ACC112 (cell line): ENCODE measurements around the gene ABHD3.
"Not testable (repeated sequence)": the region's sequence is repeated elsewhere in the genome, so short reads cannot be mapped to it uniquely, and the experiment has no call there.

Experiments
- H2AFZ ChIP-seq: fragments of 200-600 bp; sonication (generic); one replicate; pipeline ENCODE4 v1.6.0; 2017; ENCODE audit warnings: antibody characterized with exemption, low read length; ENCODE audit not compliant: unreplicated experiment
- H3K27ac ChIP-seq: fragments of 200-600 bp; sonication (generic); 2 replicates; pipeline ENCODE4 v1.5.1; 2014; ENCODE audit warnings: low read depth, mild to moderate bottlenecking, antibody characterized with exemption, low read length, moderate library complexity
- H3K27me3 ChIP-seq: fragments of 200-600 bp; sonication (generic); 2 replicates; pipeline ENCODE4 v1.6.1; 2014; ENCODE audit warnings: mild to moderate bottlenecking, antibody characterized with exemption, low read length, moderate library complexity, mixed read lengths; ENCODE audit not compliant: insufficient read depth
- H3K36me3 ChIP-seq: fragments of 200-600 bp; sonication (generic); 2 replicates; pipeline ENCODE4 v1.6.1; 2016; ENCODE audit warnings: mild to moderate bottlenecking, antibody characterized with exemption, low read length, moderate library complexity, mixed read lengths; ENCODE audit not compliant: insufficient read depth
- H3K4me1 ChIP-seq: fragments of 200-600 bp; sonication (generic); one replicate; pipeline ENCODE4 v1.6.1; 2016; ENCODE audit warnings: low read length, mixed read lengths; ENCODE audit not compliant: insufficient read depth, unreplicated experiment, control insufficient read depth
- H3K4me3 ChIP-seq: fragments of 200-600 bp; sonication (generic); 2 replicates; pipeline ENCODE4 v1.5.1; 2014; ENCODE audit warnings: mild to moderate bottlenecking, low read depth, low read length
- H3K79me2 ChIP-seq: fragments of 200-600 bp; sonication (generic); one replicate; pipeline ENCODE4 v1.6.0; 2016; ENCODE audit warnings: low read length; ENCODE audit not compliant: control insufficient read depth, unreplicated experiment, insufficient read depth

The ABHD3 gene

GRCh38 chr18:21680161-21680560, 24.4 kb downstream of the ABHD3 start:
- no peaks in the 10 kb centered on the region for H3K36me3 ChIP-seq
- no peak overlapping the region for H3K27ac ChIP-seq
- H2AFZ ChIP-seq = no peak overlapping the region
- no peaks in the 10 kb centered on the region for H3K27me3 ChIP-seq
- H3K4me3 ChIP-seq = no peak overlapping the region
- H3K4me1 ChIP-seq = no peaks in the 10 kb centered on the region
- H3K79me2 ChIP-seq = no peaks in the 10 kb centered on the region

- H3K27me3 ChIP-seq = no peaks in the 10 kb centered on the region
- H2AFZ ChIP-seq = no peak overlapping the region
- no peak overlapping the region for H3K27ac ChIP-seq
- H3K36me3 ChIP-seq = no peaks in the 10 kb centered on the region
- no peaks in the 10 kb centered on the region for H3K79me2 ChIP-seq
- H3K4me1 ChIP-seq = no peaks in the 10 kb centered on the region
- H3K4me3 ChIP-seq = no peak overlapping the region
Measured at GRCh38 chr18:21678859-21679258, 25.7 kb downstream of the ABHD3 start.

GRCh38 chr18:21675354-21675753, 29.2 kb downstream of the ABHD3 start:
- not testable (repeated sequence) for H3K27ac ChIP-seq, H3K27me3 ChIP-seq, H2AFZ ChIP-seq, H3K4me3 ChIP-seq, H3K36me3 ChIP-seq, H3K79me2 ChIP-seq, H3K4me1 ChIP-seq

GRCh38 chr18:21672521-21673267, 31.9 kb downstream of the ABHD3 start:
- no peaks in the 10 kb centered on the region for H3K36me3 ChIP-seq
- peaks cover 12% of the 10 kb centered on the region for H3K4me1 ChIP-seq
- no peaks in the 10 kb centered on the region for H3K79me2 ChIP-seq
- no peak overlapping the region for H2AFZ ChIP-seq
- H3K27me3 ChIP-seq = no peaks in the 10 kb centered on the region
- no peak overlapping the region for H3K4me3 ChIP-seq
- H3K27ac ChIP-seq = no peak overlapping the region

- Histone ChIP-seq H3K79me2 (no peaks in the 10 kb centered on the region), H3K27me3 (no peaks in the 10 kb centered on the region), H3K36me3 (no peaks in the 10 kb centered on the region), H3K4me3 (no peak overlapping the region), H3K27ac (no peak overlapping the region), H3K4me1 (peaks cover 12% of the 10 kb centered on the region), H2AFZ (no peak overlapping the region)
Measured at GRCh38 chr18:21669736-21670285, 34.8 kb downstream of the ABHD3 start.

GRCh38 chr18:21664069-21664468, 40.5 kb downstream of the ABHD3 start:
- peaks cover under 1% of the 10 kb centered on the region for H3K4me1 ChIP-seq
- H3K27ac ChIP-seq = no peak overlapping the region
- no peak overlapping the region for H2AFZ ChIP-seq
- H3K27me3 ChIP-seq = no peaks in the 10 kb centered on the region
- H3K36me3 ChIP-seq = no peaks in the 10 kb centered on the region
- H3K79me2 ChIP-seq = no peaks in the 10 kb centered on the region
- no peak overlapping the region for H3K4me3 ChIP-seq

- Histone ChIP-seq H2AFZ (no peak overlapping the region), H3K4me1 (no peaks in the 10 kb centered on the region), H3K79me2 (no peaks in the 10 kb centered on the region), H3K36me3 (no peaks in the 10 kb centered on the region), H3K27me3 (no peaks in the 10 kb centered on the region), H3K4me3 (no peak overlapping the region), H3K27ac (no peak overlapping the region)
Measured at GRCh38 chr18:21663578-21663977, 41.0 kb downstream of the ABHD3 start.

- no peak overlapping the region for H3K4me3 ChIP-seq
- no peaks in the 10 kb centered on the region for H3K36me3 ChIP-seq
- H3K4me1 ChIP-seq = no peaks in the 10 kb centered on the region
- H3K27me3 ChIP-seq = no peaks in the 10 kb centered on the region
- H3K79me2 ChIP-seq = no peaks in the 10 kb centered on the region
- no peak overlapping the region for H3K27ac ChIP-seq
- H2AFZ ChIP-seq = no peak overlapping the region
Measured at GRCh38 chr18:21662581-21662980, 42.0 kb downstream of the ABHD3 start.

GRCh38 chr18:21660078-21660477, 44.5 kb downstream of the ABHD3 start:
- no peaks in the 10 kb centered on the region for H3K36me3 ChIP-seq
- no peak overlapping the region for H2AFZ ChIP-seq
- no peaks in the 10 kb centered on the region for H3K27me3 ChIP-seq

GRCh38 chr18:21656402-21656801, 48.2 kb downstream of the ABHD3 start:
- Histone ChIP-seq H2AFZ (no peak overlapping the region), H3K36me3 (no peaks in the 10 kb centered on the region), H3K27ac (peak overlapping the region; percentile 16; the same call in 1 of the 2 replicates)

More at GRCh38 chr18:21660078-21660477, 44.5 kb downstream of the ABHD3 start:
- Histone ChIP-seq H3K27ac (no peak overlapping the region), H3K4me1 (peaks cover 11% of the 10 kb centered on the region), H3K4me3 (no peak overlapping the region), H3K79me2 (no peaks in the 10 kb centered on the region)

GRCh38 chr18:21653361-21653760, 51.2 kb downstream of the ABHD3 start:
- Histone ChIP-seq H2AFZ (no peak overlapping the region), H3K27ac (no peak overlapping the region), H3K79me2 (no peaks in the 10 kb centered on the region), H3K4me1 (peaks cover 11% of the 10 kb centered on the region), H3K27me3 (no peaks in the 10 kb centered on the region), H3K36me3 (no peaks in the 10 kb centered on the region), H3K4me3 (no peak overlapping the region)

More at GRCh38 chr18:21656402-21656801, 48.2 kb downstream of the ABHD3 start:
- H3K27me3 ChIP-seq = no peaks in the 10 kb centered on the region
- peaks cover 11% of the 10 kb centered on the region for H3K4me1 ChIP-seq
- no peak overlapping the region for H3K4me3 ChIP-seq
- H3K79me2 ChIP-seq = no peaks in the 10 kb centered on the region
